Mesodermal cell (in vitro differentiated cells): ENCODE data around the gene FNIP2.
"Not testable (repeated sequence)": the region's sequence is repeated elsewhere in the genome, so short reads cannot be mapped to it uniquely, and the experiment has no call there.

Experiments used
- H3K27ac ChIP-seq: 2 replicates; pipeline ENCODE4 v1.7.0; 2013; ENCODE audit warnings: mild to moderate bottlenecking, low read depth, low read length, moderate library complexity; ENCODE audit not compliant: severe bottlenecking
- H3K36me3 ChIP-seq: 2 replicates; pipeline ENCODE4 v1.7.1; 2013; ENCODE audit warnings: mild to moderate bottlenecking, low read length, moderate library complexity; ENCODE audit not compliant: control insufficient read depth, insufficient read depth
- H3K4me1 ChIP-seq: one replicate; pipeline ENCODE4 v1.7.1; 2013; ENCODE audit warnings: mild to moderate bottlenecking, low read length; ENCODE audit not compliant: insufficient read depth, control insufficient read depth, poor library complexity, severe bottlenecking
- H3K4me3 ChIP-seq: 2 replicates; pipeline ENCODE4 v1.7.0; 2013; ENCODE audit warnings: low read length, control low read depth, mild to moderate bottlenecking; ENCODE audit not compliant: insufficient read depth, poor library complexity, severe bottlenecking; ENCODE audit errors: extremely low read depth
- H3K9me3 ChIP-seq: 2 replicates; pipeline ENCODE4 v1.7.1; 2013; ENCODE audit warnings: mild to moderate bottlenecking, low read length, moderate library complexity; ENCODE audit not compliant: control insufficient read depth
- WGBS, 2 experiments: methylation state at CpG; one replicate each; pipeline ENCODE4 v1.1.5; 2013; ENCODE audit warnings: missing lambda C conversion rate in 2 of 2; ENCODE audit not compliant: insufficient coverage in 2 of 2; 5-methylcytosine and 5-hydroxymethylcytosine counted together

The FNIP2 gene

GRCh38 chr4:158741326-158742021 is 27.4 kb upstream of the FNIP2 start:
- Histone ChIP-seq H3K27ac (no peak overlapping the region), H3K9me3 (no peaks in the 10 kb centered on the region), H3K4me3 (no peak overlapping the region), H3K36me3 (no peaks in the 10 kb centered on the region), H3K4me1 (no peaks in the 10 kb centered on the region)
- WGBS, 2 experiments, result 100% methylated on average over 2 of the region's 3 CpGs; no CpG with 5 or more reads in 1 of the 2 experiments

GRCh38 chr4:158746537-158746936 is 22.3 kb upstream of the FNIP2 start:
- H3K27ac ChIP-seq, H3K4me3 ChIP-seq, H3K36me3 ChIP-seq, H3K9me3 ChIP-seq, H3K4me1 ChIP-seq: not testable (repeated sequence)
- WGBS, 2 experiments, result 90 to 97% methylated on average over 11 to 22 of the region's 31 CpGs

GRCh38 chr4:158750379-158750778 is 18.4 kb upstream of the FNIP2 start:
- H3K4me3 ChIP-seq, result no peak overlapping the region
- H3K27ac ChIP-seq, result no peak overlapping the region
- H3K9me3 ChIP-seq, result no peaks in the 10 kb centered on the region
- no peaks in the 10 kb centered on the region for H3K36me3 ChIP-seq
- WGBS, 2 experiments, result 60 to 100% methylated on average over 1 to 2 of the region's 3 CpGs
- H3K4me1 ChIP-seq, result no peaks in the 10 kb centered on the region

- peaks cover 8% of the 10 kb centered on the region for H3K9me3 ChIP-seq
- no peaks in the 10 kb centered on the region for H3K36me3 ChIP-seq
- no peaks in the 10 kb centered on the region for H3K4me1 ChIP-seq
- H3K27ac ChIP-seq, result no peak overlapping the region
- WGBS, 2 experiments, result 95% methylated on average over 4 of the region's 5 CpGs; no CpG with 5 or more reads in 1 of the 2 experiments
- no peak overlapping the region for H3K4me3 ChIP-seq
Measured at GRCh38 chr4:158754385-158755180, 14.2 kb upstream of the FNIP2 start.

GRCh38 chr4:158755819-158756218 is 13.0 kb upstream of the FNIP2 start:
- not testable (repeated sequence) for H3K9me3 ChIP-seq
- WGBS, 2 experiments, result 89 to 91% methylated on average over 3 to 4 of the region's 7 CpGs

GRCh38 chr4:158756588-158756987 is 12.2 kb upstream of the FNIP2 start:
- peaks cover 8% of the 10 kb centered on the region for H3K9me3 ChIP-seq
- no peak overlapping the region for H3K27ac ChIP-seq
- H3K4me3 ChIP-seq, result no peak overlapping the region
- H3K36me3 ChIP-seq, result no peaks in the 10 kb centered on the region
- H3K4me1 ChIP-seq, result no peaks in the 10 kb centered on the region

More at GRCh38 chr4:158755819-158756218, 13.0 kb upstream of the FNIP2 start:
- H3K4me3 ChIP-seq, H3K36me3 ChIP-seq, H3K4me1 ChIP-seq, H3K27ac ChIP-seq: not testable (repeated sequence)

- H3K9me3 ChIP-seq, result peaks cover 8% of the 10 kb centered on the region
- H3K4me3 ChIP-seq, result no peak overlapping the region
- no peaks in the 10 kb centered on the region for H3K4me1 ChIP-seq
- no peak overlapping the region for H3K27ac ChIP-seq
- WGBS, 2 experiments, result 98 to 100% methylated on average over 2 to 3 of the region's 4 CpGs
- no peaks in the 10 kb centered on the region for H3K36me3 ChIP-seq
Measured at GRCh38 chr4:158758142-158758541, 10.7 kb upstream of the FNIP2 start.

GRCh38 chr4:158758703-158759102 is 10.1 kb upstream of the FNIP2 start:
- Histone ChIP-seq H3K27ac (no peak overlapping the region), H3K4me1 (no peaks in the 10 kb centered on the region), H3K4me3 (no peak overlapping the region), H3K9me3 (peaks cover 8% of the 10 kb centered on the region), H3K36me3 (no peaks in the 10 kb centered on the region)
- WGBS, 2 experiments, result 87 to 95% methylated on average over 3 of the region's 4 CpGs

- H3K36me3 ChIP-seq, H3K4me3 ChIP-seq, H3K9me3 ChIP-seq, H3K4me1 ChIP-seq, H3K27ac ChIP-seq: not testable (repeated sequence)
- WGBS, 2 experiments, result 96 to 97% methylated on average over 19 of the region's 20 CpGs
Measured at GRCh38 chr4:158759539-158759938, 9.3 kb upstream of the FNIP2 start.

GRCh38 chr4:158760866-158761265 is 8.0 kb upstream of the FNIP2 start:
- no peaks in the 10 kb centered on the region for H3K36me3 ChIP-seq
- no peaks in the 10 kb centered on the region for H3K4me1 ChIP-seq
- no peak overlapping the region for H3K4me3 ChIP-seq
- no peak overlapping the region for H3K27ac ChIP-seq
- WGBS, 2 experiments, result 92 to 100% methylated on average over 1 to 2 of the region's 4 CpGs
- peaks cover 8% of the 10 kb centered on the region for H3K9me3 ChIP-seq

GRCh38 chr4:158762553-158762952 is 6.3 kb upstream of the FNIP2 start:
- WGBS, 2 experiments, result 85 to 92% methylated on average over 2 of the region's 4 CpGs
- Histone ChIP-seq H3K27ac (no peak overlapping the region), H3K9me3 (no peaks in the 10 kb centered on the region), H3K4me3 (no peak overlapping the region), H3K36me3 (no peaks in the 10 kb centered on the region), H3K4me1 (no peaks in the 10 kb centered on the region)
